ENCODE results near the gene DENND1A. TPM values are rescaled to one million over a fixed set of nuclear protein-coding genes. Genes with fewer than 3 reads are reported as not detected.

DENND1A gene
- total and polyA plus RNA-seq, 7 donors, result 12.8 to 33.2 (median 19.2) TPM

DNA sequence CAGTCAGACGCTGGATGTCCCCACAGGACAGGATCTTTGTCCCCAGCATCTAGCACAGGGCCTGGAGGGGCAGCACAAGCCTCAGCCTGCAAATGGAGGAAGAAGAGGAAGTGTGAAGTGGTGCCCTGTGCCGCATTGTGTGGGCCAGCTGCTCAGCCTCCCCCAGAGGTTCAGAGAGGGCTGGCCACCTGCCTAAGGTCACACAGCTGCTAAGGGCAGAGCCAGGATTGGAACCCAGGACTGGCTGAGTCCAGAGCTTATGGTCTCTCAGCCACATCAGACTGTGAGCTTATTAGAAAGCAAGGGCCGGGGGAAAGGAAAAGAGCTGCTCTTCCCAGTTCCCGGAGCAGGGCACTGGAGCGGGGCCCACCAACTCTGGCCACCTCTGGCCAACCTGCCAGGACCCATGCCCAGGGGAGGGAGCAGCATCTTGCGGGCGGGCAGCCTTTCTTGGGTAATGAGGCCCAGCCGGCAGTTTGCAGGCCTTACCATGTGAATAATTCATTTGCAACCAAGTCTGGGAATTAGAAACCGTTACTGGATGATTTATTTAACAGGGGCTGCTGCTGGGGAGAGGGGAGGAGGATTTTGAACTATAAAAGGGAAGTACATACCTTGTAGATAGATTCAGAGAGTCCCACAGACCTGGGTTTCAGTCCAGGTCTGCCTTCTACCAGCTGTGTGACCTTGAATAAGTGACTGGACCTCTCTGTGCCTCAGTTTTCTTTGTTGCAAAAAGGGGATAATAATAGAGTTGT is 585.6 kb downstream of the DENND1A start:
- Histone ChIP-seq H3K4me3 (no peak overlapping the region), H3K36me3 (no peaks in the 10 kb centered on the region), H3K9me3 (no peaks in the 10 kb centered on the region), H3K27me3 (no peaks in the 10 kb centered on the region), H3K4me1 (peaks cover 0 to 42% (median 32%) of the 10 kb centered on the region in 4 donors), H3K27ac (peak overlapping the region in 3 of 4 donors; percentile 28 to 72 (median 65))
- intact Hi-C loops (cut with DNase I), result no loop called here
- TF ChIP-seq EP300 (IDR thresholded peaks at IDR 0.05) (no peak), POLR2A (IDR thresholded peaks at IDR 0.05) (no peak), POLR2AphosphoS5 (IDR thresholded peaks at IDR 0.05) (no peak)
- TF ChIP-seq, protein P1, sequence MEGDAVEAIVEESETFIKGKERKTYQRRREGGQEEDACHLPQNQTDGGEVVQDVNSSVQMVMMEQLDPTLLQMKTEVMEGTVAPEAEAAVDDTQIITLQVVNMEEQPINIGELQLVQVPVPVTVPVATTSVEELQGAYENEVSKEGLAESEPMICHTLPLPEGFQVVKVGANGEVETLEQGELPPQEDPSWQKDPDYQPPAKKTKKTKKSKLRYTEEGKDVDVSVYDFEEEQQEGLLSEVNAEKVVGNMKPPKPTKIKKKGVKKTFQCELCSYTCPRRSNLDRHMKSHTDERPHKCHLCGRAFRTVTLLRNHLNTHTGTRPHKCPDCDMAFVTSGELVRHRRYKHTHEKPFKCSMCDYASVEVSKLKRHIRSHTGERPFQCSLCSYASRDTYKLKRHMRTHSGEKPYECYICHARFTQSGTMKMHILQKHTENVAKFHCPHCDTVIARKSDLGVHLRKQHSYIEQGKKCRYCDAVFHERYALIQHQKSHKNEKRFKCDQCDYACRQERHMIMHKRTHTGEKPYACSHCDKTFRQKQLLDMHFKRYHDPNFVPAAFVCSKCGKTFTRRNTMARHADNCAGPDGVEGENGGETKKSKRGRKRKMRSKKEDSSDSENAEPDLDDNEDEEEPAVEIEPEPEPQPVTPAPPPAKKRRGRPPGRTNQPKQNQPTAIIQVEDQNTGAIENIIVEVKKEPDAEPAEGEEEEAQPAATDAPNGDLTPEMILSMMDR (IDR thresholded peaks at IDR 0.05), result no peak
- DNase-seq, result no peak
- 89 to 94% methylated on average over 9 of the region's 9 CpGs for WGBS, 2 donors

DNA sequence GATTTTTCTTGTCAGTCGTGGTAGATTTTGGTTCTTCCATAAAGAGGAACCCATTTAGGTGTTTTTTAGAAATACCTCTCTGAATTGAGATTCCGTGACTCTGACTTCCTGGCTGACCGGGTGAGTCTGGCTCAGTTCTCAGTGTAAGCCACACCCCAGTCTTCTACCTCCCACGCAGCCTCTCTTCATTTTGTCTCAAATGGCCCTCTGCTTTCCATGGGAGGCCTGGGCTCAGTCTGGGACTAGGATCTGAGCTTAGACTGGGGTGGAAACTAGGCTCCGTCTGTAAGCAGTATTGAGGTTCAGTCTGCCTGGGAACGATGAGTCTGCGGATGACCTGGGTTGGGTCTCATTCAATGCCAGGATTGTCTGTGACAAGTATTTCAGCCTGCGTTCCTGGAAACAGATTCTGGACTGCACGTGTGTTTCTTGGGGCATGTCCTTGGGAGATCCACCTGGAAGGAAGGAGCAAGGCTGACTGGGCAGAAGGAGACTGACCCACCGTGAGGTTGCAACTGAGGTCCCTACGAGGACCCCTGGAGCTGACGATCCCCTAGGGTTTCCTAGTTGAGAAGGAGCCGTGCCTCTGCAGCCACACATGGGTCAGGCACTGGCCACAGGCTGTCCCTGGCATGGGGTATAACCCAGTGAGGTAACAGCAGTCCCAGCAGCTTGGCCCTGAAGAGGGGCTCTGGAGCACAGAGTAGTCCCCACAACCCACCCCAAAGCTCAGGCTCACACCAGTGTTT is 586.3 kb downstream of the DENND1A start:
- Histone ChIP-seq H3K27me3 (no peaks in the 10 kb centered on the region), H3K4me3 (no peak overlapping the region), H3K36me3 (no peaks in the 10 kb centered on the region), H3K4me1 (peaks cover 0 to 49% (median 33%) of the 10 kb centered on the region in 4 donors), H3K27ac (peak overlapping the region in 1 of 4 donors; percentile 65), H3K9me3 (no peaks in the 10 kb centered on the region)
- TF ChIP-seq POLR2AphosphoS5 (IDR thresholded peaks at IDR 0.05) (no peak), POLR2A (IDR thresholded peaks at IDR 0.05) (no peak), EP300 (IDR thresholded peaks at IDR 0.05) (no peak)
- TF ChIP-seq, protein P1 (IDR thresholded peaks at IDR 0.05), result no peak
- intact Hi-C loops (cut with DNase I), result no loop called here
- DNase-seq, result no peak
- WGBS, 2 donors, result 56 to 68% methylated on average over 13 of the region's 13 CpGs

DNA sequence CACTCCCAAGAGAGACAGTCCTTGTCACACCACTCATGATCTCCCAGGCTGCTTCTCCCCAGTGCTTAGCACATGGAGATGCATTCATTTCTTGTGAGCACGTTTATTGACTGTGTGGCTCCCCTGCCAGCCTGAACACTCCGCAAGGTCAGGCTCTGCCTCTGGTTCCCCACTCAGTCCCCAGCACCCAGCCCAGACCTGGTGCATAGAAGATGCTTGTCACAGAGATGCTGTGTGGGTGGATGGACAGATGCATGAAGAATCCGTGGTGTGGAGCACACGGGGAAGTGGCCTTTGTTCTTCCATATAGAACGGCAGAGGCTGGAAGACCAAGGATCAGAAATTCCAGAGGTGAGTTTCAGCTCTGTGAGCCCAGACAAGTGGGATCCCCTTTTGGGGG is 587.7 kb downstream of the DENND1A start:
- Histone ChIP-seq H3K36me3 (no peaks in the 10 kb centered on the region), H3K4me1 (peaks cover 0 to 50% (median 33%) of the 10 kb centered on the region in 4 donors), H3K4me3 (no peak overlapping the region), H3K27ac (no peak overlapping the region), H3K27me3 (no peaks in the 10 kb centered on the region), H3K9me3 (no peaks in the 10 kb centered on the region)
- TF ChIP-seq, protein P1 (IDR thresholded peaks at IDR 0.05), result no peak
- TF ChIP-seq POLR2A (IDR thresholded peaks at IDR 0.05) (no peak), EP300 (IDR thresholded peaks at IDR 0.05) (no peak), POLR2AphosphoS5 (IDR thresholded peaks at IDR 0.05) (no peak)
- intact Hi-C loops (cut with DNase I), result no loop called here
- no peak for DNase-seq
- 75 to 90% methylated on average over 5 of the region's 5 CpGs for WGBS, 2 donors

DNA sequence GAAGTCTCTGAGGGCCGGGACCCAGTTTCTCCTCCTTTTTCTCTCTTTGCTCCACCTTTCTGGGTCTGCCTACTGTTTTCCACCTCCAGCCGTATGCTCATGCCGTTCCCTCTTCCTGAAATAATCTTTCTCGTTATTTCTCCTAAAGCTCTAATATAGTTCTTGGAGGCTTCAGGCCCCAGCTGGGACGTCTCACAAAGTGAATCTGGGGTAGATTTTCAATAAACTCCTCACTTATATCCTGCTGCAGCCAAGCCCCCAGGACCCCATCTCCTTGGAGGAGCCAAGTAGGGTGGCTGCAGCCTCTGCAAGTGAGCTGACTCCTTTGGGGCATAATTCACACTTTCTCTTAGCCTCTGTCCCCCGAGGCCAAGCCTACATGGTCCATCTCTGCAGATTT is 588.1 kb downstream of the DENND1A start:
- Histone ChIP-seq H3K9me3 (no peaks in the 10 kb centered on the region), H3K4me3 (no peak overlapping the region), H3K36me3 (no peaks in the 10 kb centered on the region), H3K27ac (no peak overlapping the region), H3K27me3 (no peaks in the 10 kb centered on the region), H3K4me1 (peaks cover 0 to 50% (median 33%) of the 10 kb centered on the region in 4 donors)
- no peak for TF ChIP-seq POLR2A (IDR thresholded peaks at IDR 0.05)
- intact Hi-C loops (cut with DNase I), result no loop called here
- WGBS, 2 donors, result 83 to 89% methylated on average over 6 of the region's 6 CpGs
- DNase-seq, result no peak
